HS-5 (cell line): ENCODE results near the gene CFAP221.
A peak's percentile ranks its signal among the peaks of the same experiment; 100 is the strongest.

ENCODE experiments used
- DNase-seq: peaks from one replicate; pipeline ENCODE4 v3.0.0-alpha.2; 2012; ENCODE audit warnings: low read depth

Gene CFAP221

DNA sequence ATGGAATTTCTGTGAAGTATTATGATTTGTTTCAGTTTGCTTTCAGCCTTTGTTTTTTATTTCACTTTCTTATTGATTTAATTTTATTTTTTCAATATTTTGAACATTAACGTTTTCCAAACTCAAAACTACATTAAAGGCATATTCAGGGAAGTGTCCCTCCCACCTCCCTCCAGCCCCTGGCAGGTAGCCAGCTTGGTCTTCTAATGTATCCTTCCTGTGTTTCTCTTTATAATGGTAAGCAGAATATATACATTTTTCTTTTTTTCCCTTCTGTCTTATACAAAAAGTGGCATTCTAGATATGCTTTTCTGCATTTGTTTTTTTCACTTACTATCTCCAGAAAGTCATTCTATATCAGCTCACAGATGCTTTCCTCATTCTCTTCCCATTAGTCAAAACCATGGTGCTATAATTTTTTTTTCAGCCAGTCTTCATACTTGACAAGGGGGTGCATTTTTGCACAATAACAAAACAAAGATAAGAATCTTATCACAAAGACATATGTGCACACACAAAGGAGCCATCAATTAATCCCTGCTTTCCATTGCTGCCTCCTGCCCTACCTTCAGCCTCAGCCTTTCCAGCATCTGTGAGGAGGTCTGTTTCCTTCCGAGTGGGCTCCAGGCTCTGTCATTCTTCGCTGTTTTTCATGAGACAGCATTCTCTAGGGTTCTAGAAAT, 101.1 kb downstream of the CFAP221 start:
- DNase-seq = peak; percentile 53

DNA sequence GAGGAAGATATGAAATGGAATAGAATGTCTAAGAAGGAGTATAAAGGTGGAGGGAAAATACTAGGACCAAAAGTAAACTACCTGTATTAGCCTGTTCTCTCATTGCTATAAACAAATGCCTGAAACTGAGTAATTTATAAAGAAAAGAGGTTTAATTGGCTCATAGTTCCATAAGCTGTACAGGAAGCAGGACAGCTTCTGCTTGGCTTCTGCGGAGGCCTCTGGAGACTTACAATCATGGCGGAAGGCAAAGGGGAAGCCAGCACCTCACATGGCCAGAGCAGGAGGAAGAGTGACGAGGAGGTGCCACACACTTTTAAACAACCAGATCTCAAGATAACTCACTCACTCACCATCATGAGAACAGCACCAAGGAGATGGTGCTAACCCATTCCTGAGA, 101.9 kb downstream of the CFAP221 start:
- no peak for DNase-seq

GRCh38 chr2:119647440-119648169, 103.4 kb downstream of the CFAP221 start:
- DNase-seq = peak; percentile 70

- no peak for DNase-seq
Observed at GRCh38 chr2:119649364-119649917, 105.2 kb downstream of the CFAP221 start.

- DNase-seq = no peak
Observed at GRCh38 chr2:119650206-119650605, 106.0 kb downstream of the CFAP221 start.

- DNase-seq = no peak
Observed at GRCh38 chr2:119650846-119651370, 106.7 kb downstream of the CFAP221 start.

GRCh38 chr2:119657466-119658145, 113.4 kb downstream of the CFAP221 start:
- no peak for DNase-seq

- DNase-seq = no peak
Observed at GRCh38 chr2:119659601-119660342, 115.5 kb downstream of the CFAP221 start.

- DNase-seq = no peak
Observed at GRCh38 chr2:119660343-119660658, 116.1 kb downstream of the CFAP221 start.

- no peak for DNase-seq
Observed at GRCh38 chr2:119662297-119662696, 118.0 kb downstream of the CFAP221 start.

DNA sequence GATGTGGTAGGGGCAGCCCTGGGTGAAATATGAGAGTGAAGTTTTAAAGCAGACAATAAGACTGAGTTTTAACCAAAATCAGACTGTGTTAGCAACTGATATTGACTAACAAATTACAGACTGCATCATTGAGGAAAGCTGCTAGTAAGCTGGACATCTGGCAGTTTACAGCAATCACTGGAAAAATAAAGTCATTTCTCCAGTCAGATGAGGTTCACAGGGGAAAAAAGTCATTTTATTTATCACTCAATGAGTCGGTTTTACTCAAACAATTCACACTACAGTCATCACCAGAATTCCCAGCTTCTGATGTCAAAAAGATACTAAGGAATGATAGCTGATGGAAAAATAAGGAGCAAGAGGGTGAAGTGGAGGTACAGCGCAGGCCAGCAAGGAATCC, 124.3 kb downstream of the CFAP221 start:
- DNase-seq = no peak

DNA sequence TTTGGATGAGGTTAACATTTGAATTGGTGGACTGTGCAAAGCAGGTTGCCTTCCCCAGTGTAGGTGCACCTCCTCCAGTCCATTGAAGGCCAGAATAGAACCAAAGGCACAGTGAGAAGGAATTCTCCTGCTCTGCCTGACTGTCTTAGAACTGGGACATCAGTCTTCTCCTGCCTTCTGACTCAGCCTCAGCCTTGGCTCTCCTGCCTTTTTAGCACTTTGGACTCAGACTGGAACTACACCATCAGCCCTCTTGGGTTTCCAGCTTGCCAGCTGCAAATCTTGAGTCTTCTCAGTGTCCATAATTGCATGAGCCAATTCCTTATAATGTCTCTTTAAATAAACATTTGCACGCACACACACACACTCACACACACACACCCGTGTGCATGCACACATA, 126.8 kb downstream of the CFAP221 start:
- no peak for DNase-seq

- no peak for DNase-seq
Observed at GRCh38 chr2:119671752-119672151, 127.5 kb downstream of the CFAP221 start.

- no peak for DNase-seq
Observed at GRCh38 chr2:119672161-119672862, 128.1 kb downstream of the CFAP221 start.

DNA sequence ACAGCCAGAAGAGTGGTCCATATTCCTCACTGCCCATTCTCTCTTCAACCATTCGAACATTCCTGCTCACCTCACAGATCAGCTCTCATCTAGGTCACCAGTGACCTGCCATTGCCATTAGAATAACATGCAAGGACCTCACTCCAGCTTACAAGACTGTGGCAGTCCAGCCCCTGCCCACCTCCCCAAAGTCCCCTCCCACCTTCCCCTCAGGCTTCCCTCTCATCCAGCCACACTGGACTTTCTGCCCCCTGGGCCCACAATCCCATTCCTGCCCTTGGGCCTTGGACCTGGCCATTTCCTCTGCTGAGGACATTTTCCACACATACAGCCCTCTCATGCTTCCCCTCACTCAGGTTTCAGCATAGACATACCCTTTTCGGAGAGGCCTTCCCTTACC, 129.5 kb downstream of the CFAP221 start:
- DNase-seq = no peak

GRCh38 chr2:119674711-119675500, 130.7 kb downstream of the CFAP221 start:
- DNase-seq = no peak

DNA sequence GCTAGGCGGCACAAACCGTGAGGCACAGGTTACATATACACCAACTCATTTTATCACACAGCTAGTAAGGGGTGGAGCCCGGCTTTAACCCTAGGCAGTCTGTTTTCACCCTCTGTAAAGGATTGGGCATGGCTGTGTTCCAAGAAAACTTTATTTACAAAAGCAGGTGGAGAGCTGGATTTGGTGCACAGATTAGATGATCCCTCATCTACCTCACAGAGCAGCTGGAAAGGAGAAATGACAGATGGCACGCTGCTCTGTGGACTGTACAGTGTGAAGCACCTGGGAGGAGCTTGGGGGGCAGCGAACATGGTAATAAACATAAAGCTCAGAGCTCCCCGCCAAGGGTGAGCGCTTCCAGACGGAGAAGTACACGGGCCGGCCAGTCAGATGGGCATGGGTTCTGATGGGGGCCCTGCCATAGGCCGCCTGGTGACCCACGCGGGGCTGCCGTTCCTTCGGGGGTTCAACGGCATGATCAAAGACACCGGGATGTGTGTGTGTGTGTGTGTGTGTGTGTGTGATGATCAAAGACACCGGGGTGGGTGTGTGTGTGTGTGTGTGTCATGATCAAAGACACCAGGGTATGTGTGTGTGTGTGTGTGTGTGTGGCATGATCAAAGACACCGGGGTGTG, 133.9 kb downstream of the CFAP221 start:
- no peak for DNase-seq

DNA sequence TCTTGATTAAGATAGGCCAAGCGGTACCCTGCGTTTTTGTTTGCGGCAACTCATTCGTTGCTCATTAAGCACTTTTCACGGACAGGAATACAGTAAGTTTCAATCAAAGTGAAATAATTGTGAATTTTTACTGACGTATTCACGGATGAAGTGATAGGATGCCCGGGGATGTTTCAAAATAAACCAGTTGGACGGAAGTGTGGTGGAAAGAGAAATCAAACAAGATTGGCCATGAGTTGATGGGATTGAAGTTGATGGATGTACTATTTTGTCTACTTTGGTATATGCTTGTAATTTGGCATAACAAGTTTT, 135.2 kb downstream of the CFAP221 start:
- DNase-seq = no peak

DNA sequence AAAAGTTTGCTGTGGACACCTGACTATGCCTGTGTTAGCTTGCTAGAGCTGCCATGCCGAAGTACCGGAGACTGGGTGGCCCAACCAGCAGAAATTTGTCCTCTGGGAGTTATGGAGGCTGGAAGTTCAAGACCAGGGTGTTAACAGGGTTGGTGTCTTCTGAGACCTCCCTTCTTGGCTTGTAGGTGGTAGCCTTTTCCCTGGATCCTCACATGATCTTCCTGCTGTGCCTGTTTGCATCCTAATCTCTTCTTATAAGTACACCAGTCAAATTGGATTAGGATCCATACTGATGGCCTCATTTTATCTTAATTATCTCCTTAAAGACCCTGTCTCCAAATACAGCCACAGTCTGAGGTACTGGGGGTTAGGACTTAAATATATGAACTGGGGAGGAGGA, 135.6 kb downstream of the CFAP221 start:
- DNase-seq = no peak

GRCh38 chr2:119680457-119681202, 136.4 kb downstream of the CFAP221 start:
- no peak for DNase-seq
